ENCODE measurements around the gene RPL22L1. TPM values are rescaled to one million over a fixed set of nuclear protein-coding genes. Genes with fewer than 3 reads are reported as not detected.

The RPL22L1 gene
- total and polyA plus RNA-seq, 2 experiments from 2014 or later: 216 to 441 TPM

GRCh38 chr3:170907637-170908234 is 37.7 kb upstream of the RPL22L1 start:
- Histone ChIP-seq H3K4me1 (ENCODE audit: insufficient read depth) (peaks cover 8% of the 10 kb centered on the region), H3K9me2 (ENCODE audit: insufficient read depth) (peaks cover 8% of the 10 kb centered on the region), H4K20me1 (replicated peaks; ENCODE audit: insufficient read depth) (no peaks in the 10 kb centered on the region; the same call in 1 of the 2 replicates), H3F3A (replicated peaks; ENCODE audit: low read depth) (no peaks in the 10 kb centered on the region), H3K27ac (ENCODE audit: low read depth) (no peak overlapping the region), H3K36me3 (ENCODE audit: insufficient read depth) (no peaks in the 10 kb centered on the region; the same call in 1 of the 2 replicates), H3K4me3 (peak overlapping the region; percentile 76), H3K27me3 (ENCODE audit: insufficient read depth) (peaks cover 28% of the 10 kb centered on the region), H3K4me2 (peak overlapping the region; percentile 97), H2AFZ (peak overlapping the region; percentile 93; the same call in 1 of the 2 replicates), H3K79me2 (replicated peaks; ENCODE audit: insufficient read depth) (no peaks in the 10 kb centered on the region)
- Mint-ChIP-seq H3K27ac (no peak overlapping the region), H3K27me3 (ENCODE audit: insufficient read depth, low read depth, poor library complexity) (peaks cover 23% of the 10 kb centered on the region), H3K4me3 (peak overlapping the region; percentile 93), H3K9me3 (peaks cover 18% of the 10 kb centered on the region), H3K36me3 (ENCODE audit: low read depth) (peaks cover 16% of the 10 kb centered on the region), H3K4me1 (peaks cover 9% of the 10 kb centered on the region)
- TF ChIP-seq ETS1 (IDR thresholded peaks at IDR 0.05) (no peak), REST (IDR thresholded peaks at IDR 0.05; ENCODE audit: unreplicated experiment) (no peak), CREB1 (CRISPR knock-in tag; IDR thresholded peaks at IDR 0.05; ENCODE audit: low read depth) (no peak), POLR2AphosphoS5 (IDR thresholded peaks at IDR 0.05; ENCODE audit: low read depth) (no peak), STAT1 (IDR thresholded peaks at IDR 0.05; ENCODE audit: unreplicated experiment) (no peak), ZNF331 (CRISPR knock-in tag; IDR thresholded peaks at IDR 0.05; ENCODE audit: low read depth) (no peak), EZH2 (IDR thresholded peaks at IDR 0.05; ENCODE audit: low read depth, unreplicated experiment) (no peak), EZH2phosphoT487 (IDR thresholded peaks at IDR 0.05; ENCODE audit: unreplicated experiment) (no peak), JUNB (IDR thresholded peaks at IDR 0.05; ENCODE audit: unreplicated experiment) (no peak)
- peak; percentile 8 for ATAC-seq
- no peak for DNase-seq (ENCODE audit: low spot score)

GRCh38 chr3:170905862-170906261 is 35.9 kb upstream of the RPL22L1 start:
- no peaks in the 10 kb centered on the region for H3F3A ChIP-seq (replicated peaks; ENCODE audit: low read depth)
- H3K27me3 ChIP-seq (ENCODE audit: insufficient read depth): peaks cover 28% of the 10 kb centered on the region
- Mint-ChIP-seq H3K27ac (no peak overlapping the region), H3K27me3 (ENCODE audit: insufficient read depth, low read depth, poor library complexity) (peaks cover 23% of the 10 kb centered on the region), H3K4me3 (no peak overlapping the region), H3K4me1 (peaks cover 9% of the 10 kb centered on the region), H3K36me3 (ENCODE audit: low read depth) (peaks cover 16% of the 10 kb centered on the region), H3K9me3 (peaks cover 18% of the 10 kb centered on the region)
- H3K27ac ChIP-seq (ENCODE audit: low read depth): no peak overlapping the region
- H4K20me1 ChIP-seq (replicated peaks; ENCODE audit: insufficient read depth): no peaks in the 10 kb centered on the region; the same call in 1 of the 2 replicates
- no peak for DNase-seq (ENCODE audit: low spot score)
- no peak for ATAC-seq
- H3K79me2 ChIP-seq (replicated peaks; ENCODE audit: insufficient read depth): no peaks in the 10 kb centered on the region
- H3K9me2 ChIP-seq (ENCODE audit: insufficient read depth): peaks cover 8% of the 10 kb centered on the region
- no peak overlapping the region for H3K4me3 ChIP-seq
- no peaks in the 10 kb centered on the region; the same call in 1 of the 2 replicates for H3K36me3 ChIP-seq (ENCODE audit: insufficient read depth)
- peaks cover 8% of the 10 kb centered on the region for H3K4me1 ChIP-seq (ENCODE audit: insufficient read depth)
- no peak overlapping the region for H3K4me2 ChIP-seq
- no peak overlapping the region for H2AFZ ChIP-seq
- TF ChIP-seq ETS1 (IDR thresholded peaks at IDR 0.05) (no peak), ZNF331 (CRISPR knock-in tag; IDR thresholded peaks at IDR 0.05; ENCODE audit: low read depth) (no peak), EZH2phosphoT487 (IDR thresholded peaks at IDR 0.05; ENCODE audit: unreplicated experiment) (no peak)

Measured in GM23338 (cell line).